Renal cortex interstitium (tissue), 11 donors: ENCODE data around the gene ITPRIPL2. TPM values are rescaled to one million over a fixed set of nuclear protein-coding genes. Genes with fewer than 3 reads are reported as not detected.

Source experiments
- DNase-seq, 11 donors: peaks; one replicate each; pipeline ENCODE4 v3.0.0-alpha.2; 2013; ENCODE audit warnings: low read depth in 9 of 11, low spot score in 4 of 11; ENCODE audit errors: extremely low read depth in 1 of 11
- polyA plus RNA-seq, 3 donors: library from polyadenylated mRNA; unstranded; fragments of 120-200 nt; gene quantifications; one replicate each; pipeline ENCODE4 v1.2.1, GENCODE V29; 2013; ENCODE audit not compliant: insufficient read length in 3 of 3

ITPRIPL2 gene
- polyA plus RNA-seq, 3 donors: 13.9 to 17.4 (median 14.8) TPM

GRCh38 chr16:19088341-19088916, 25.3 kb upstream of the ITPRIPL2 start:
- no peak for DNase-seq

GRCh38 chr16:19089410-19089955, 24.3 kb upstream of the ITPRIPL2 start:
- no peak for DNase-seq

DNA sequence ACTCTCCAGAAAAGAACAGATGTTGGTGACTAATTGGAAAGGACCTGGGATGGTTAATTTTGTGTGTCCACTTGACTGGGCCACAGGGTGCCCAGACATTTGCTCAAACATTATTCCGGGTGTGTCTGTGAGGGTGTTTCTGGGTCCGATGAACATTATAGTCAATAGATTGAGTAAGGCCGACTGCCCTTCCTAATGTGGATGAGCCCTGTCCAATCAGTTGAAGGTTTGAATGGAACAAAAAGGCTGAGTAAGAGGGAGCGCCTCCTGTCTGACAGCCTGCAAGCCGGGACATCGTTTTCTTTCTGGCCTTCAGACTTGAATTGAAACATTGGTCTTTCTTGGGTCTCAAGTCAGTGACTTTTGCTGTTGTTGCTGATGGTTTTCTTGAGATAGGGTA, 22.8 kb upstream of the ITPRIPL2 start:
- DNase-seq: no peak

- no peak for DNase-seq
Observed at GRCh38 chr16:19092653-19093410, 20.9 kb upstream of the ITPRIPL2 start.

DNA sequence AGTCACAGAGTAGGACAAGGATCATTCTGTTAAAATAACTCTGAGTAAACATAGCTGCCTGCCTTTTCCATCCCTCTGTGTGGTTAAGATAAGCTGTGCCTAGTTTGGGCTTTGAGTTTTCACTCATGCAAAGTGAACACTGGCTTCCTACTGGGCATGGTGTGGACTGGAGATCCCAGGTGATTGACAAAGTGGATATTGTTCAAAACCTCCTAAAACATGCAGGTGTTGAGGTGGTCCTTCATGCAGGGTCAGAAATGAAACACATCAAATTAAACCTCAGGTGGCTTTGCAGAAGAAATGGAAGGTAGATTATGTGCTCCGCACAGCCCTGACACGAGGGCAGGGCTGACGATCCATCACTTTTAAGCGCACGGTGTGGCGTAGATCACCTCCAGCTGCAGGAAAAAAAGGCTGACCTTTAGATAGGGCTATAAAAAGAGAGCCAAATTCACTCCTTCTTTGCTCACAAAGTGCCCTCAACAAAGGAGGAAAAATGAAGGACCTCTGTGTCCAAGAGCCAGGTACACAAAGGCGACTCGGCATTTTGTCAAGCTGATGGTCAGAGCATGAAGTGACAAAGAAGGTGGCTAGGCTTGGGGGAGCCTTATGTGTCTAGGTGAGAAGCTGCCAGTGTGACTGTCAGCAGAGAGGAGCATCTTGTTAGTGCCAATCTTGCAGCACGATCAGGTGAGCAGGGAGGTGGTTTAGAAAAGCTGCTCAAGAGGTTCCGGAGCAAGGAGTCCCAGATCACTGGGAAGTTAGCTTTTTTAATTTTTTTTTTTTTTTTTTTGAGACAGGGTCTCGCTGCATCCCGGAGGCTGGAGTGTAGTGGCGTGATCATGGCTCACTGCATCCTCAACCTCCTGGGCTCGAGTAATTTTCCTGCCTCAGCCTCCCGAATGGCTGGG, 19.9 kb upstream of the ITPRIPL2 start:
- no peak for DNase-seq

- DNase-seq: no peak
Observed at GRCh38 chr16:19094542-19095365, 19.0 kb upstream of the ITPRIPL2 start.

DNA sequence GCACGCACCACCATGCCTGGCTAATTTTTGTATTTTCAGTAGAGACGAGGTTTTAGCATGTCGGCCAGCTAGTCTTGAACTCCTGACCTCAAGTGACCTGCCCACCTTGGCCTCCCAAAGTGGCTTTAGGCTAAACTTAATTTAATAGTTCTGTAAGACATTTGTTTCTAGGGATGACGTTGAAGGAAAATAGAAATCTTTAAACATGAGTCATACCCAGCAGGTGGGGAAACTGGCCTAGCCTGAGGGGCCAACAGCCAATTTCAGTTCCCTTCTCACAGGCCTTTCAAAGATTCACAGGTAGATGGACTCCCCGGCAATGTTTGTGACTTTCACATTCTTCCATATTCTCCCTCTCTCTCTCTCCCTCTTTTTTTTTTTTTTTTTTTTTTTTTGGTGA, 18.1 kb upstream of the ITPRIPL2 start:
- no peak for DNase-seq

GRCh38 chr16:19098173-19098572, 15.6 kb upstream of the ITPRIPL2 start:
- no peak for DNase-seq

- peak in 6 of 11 donors; percentile 48 to 73 (median 66) for DNase-seq
Observed at GRCh38 chr16:19102187-19102872, 11.4 kb upstream of the ITPRIPL2 start.

DNA sequence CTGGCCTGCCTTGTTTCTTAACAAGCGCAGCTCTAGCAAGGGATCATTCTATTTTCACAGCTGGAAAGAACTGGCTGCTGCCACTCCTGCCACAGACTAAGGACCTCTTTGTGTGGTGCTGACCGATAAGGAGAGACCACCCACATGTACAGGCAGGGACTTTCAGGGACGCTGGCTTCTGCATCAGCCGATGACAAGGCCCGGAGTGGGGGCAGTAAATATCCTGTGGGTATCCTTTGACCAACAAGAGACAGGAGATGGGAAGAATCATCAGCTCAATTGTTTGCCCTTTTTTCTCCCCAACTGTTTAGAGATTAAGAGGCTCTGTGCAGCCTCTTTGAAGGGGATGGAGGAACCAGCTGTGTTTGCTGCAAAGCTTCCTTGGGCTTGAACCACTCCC, 9.2 kb upstream of the ITPRIPL2 start:
- no peak for DNase-seq

- DNase-seq: no peak
Observed at GRCh38 chr16:19105131-19105530, 8.6 kb upstream of the ITPRIPL2 start.

GRCh38 chr16:19105891-19106624, 7.7 kb upstream of the ITPRIPL2 start:
- no peak for DNase-seq

DNA sequence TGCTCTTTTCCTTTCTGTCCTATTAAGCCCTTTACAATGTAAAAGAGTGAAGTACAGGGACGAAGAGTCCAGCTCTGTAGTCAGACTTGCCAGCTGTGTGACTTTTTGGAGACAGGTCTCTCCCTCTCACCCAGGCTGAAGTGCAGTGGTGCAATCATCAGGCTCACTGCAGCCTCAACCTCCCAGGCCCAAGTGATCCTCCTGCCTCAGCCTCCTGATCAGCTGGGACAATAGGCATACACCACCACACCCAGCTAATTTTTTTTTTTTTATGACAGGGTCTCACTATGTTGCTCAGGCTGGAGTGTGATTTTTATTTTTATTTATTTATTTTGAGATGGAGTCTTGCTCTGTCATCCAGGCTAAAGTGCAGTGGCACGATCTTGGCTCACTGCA, 7.1 kb upstream of the ITPRIPL2 start:
- no peak for DNase-seq

GRCh38 chr16:19108409-19109287, 5.1 kb upstream of the ITPRIPL2 start:
- no peak for DNase-seq

DNA sequence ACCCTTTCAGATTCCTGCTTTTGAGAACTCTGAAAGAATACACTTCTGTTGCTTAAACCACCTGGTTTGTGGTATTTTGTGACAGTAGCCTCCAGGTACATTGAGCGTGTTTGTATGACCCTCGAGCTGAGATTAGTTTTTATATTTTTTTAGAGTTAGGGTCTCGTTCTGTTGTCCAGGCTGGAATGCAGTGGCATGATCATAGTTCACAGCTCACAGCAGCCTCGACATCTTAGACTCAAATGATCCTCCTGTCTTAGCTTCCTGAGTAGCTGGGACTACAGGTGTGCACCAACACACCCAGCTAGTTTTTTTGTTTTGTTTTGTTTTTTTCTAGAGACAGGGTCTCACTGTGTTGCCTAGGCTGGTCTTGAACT, 4.5 kb upstream of the ITPRIPL2 start:
- DNase-seq: no peak

- no peak for DNase-seq
Observed at GRCh38 chr16:19110537-19111360, 3.0 kb upstream of the ITPRIPL2 start.
